OCI-LY3 (cell line): ENCODE measurements around the gene MOGAT3.

Experiments used
- H2AFZ ChIP-seq: fragments of 200-600, 300-600 bp; shearing (Covaris generic); 2 replicates; pipeline ENCODE4 v1.6.0; 2014; ENCODE audit warnings: antibody characterized with exemption, low read depth, low read length
- H3K27ac ChIP-seq: fragments of 200-600, 300-600 bp; sonication (generic); 2 replicates; pipeline ENCODE4 v1.5.1; 2014; ENCODE audit warnings: mild to moderate bottlenecking, low read length, moderate library complexity, mixed read lengths
- H3K27me3 ChIP-seq: fragments of 200-600, 300-600 bp; sonication (generic); 2 replicates; pipeline ENCODE4 v1.6.1; 2014; ENCODE audit warnings: low read depth, low read length, mixed read lengths
- H3K36me3 ChIP-seq: fragments of 200-600, 300-600 bp; sonication (generic); replicated peaks from 2 replicates; pipeline ENCODE3; 2014; ENCODE audit warnings: low read depth, low read length, mixed read lengths
- H3K4me1 ChIP-seq: fragments of 300-600, 200-600 bp; sonication (generic); 2 replicates; pipeline ENCODE4 v1.6.1; 2014; ENCODE audit warnings: low read length, mixed read lengths
- H3K4me2 ChIP-seq: fragments of 200-600, 300-600 bp; sonication (generic); 2 replicates; pipeline ENCODE4 v1.6.1; 2014; ENCODE audit warnings: low read length, mixed read lengths
- H3K4me3 ChIP-seq: fragments of 300-600, 200-600 bp; sonication (generic); 2 replicates; pipeline ENCODE4 v1.5.1; 2014; ENCODE audit warnings: antibody characterized with exemption, mild to moderate bottlenecking, low read length, moderate library complexity
- H3K79me2 ChIP-seq: fragments of 300-600, 200-600 bp; shearing (Covaris generic); 2 replicates; pipeline ENCODE4 v1.6.1; 2014; ENCODE audit warnings: mild to moderate bottlenecking, low read length, mixed read lengths
- H3K9ac ChIP-seq: fragments of 300-600, 200-600 bp; shearing (Covaris generic); 2 replicates; pipeline ENCODE4 v1.6.0; 2014; ENCODE audit warnings: mild to moderate bottlenecking, low read length, moderate library complexity
- H3K9me3 ChIP-seq: fragments of 200-600, 300-600 bp; shearing (Covaris generic); 2 replicates; pipeline ENCODE4 v1.6.1; 2014; ENCODE audit warnings: low read length, mixed read lengths; ENCODE audit not compliant: insufficient read depth
- H4K20me1 ChIP-seq: fragments of 200-600, 300-600 bp; sonication (generic); 2 replicates; pipeline ENCODE4 v1.6.1; 2016; ENCODE audit warnings: low read length, mixed read lengths; ENCODE audit not compliant: insufficient read depth
- EZH2phosphoT487 ChIP-seq: fragments of 200-600 bp; shearing (Covaris generic); IDR thresholded peaks from 2 replicates; pipeline ENCODE4 v1.6.1; 2018; ENCODE audit warnings: antibody characterized with exemption, mixed run types, low read depth
- TF ChIP-seq, protein P1 (sequence below): fragments of 200-600, 300-600 bp; sonication (generic); IDR thresholded peaks from 2 replicates; pipeline ENCODE4 v1.5.1; 2014; ENCODE audit warnings: antibody characterized with exemption, low read length, low read depth

MOGAT3 gene

DNA sequence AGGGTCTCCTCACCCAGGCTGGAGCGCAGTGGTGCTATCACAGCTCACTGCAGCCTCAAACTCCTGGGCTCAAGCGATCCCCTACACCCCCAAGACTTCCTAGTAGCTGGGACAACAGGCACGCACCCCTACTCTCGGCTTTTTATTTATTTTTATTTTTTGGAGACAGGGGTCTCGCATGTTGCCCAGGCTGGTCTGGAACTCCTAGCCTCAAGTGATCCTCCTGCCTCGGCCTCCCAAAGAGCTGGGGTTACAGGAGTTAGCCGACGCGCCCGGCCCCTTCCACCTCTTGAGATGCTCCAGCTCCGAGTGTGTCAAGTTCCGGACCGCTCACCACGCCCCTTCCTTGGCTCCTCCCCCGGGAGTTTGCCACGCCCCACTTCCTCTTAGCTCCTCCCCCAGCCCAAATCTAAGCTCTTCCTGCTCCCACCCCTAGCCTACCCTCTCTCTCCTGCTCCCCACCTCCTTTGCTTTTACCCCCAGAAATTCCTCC, 27.0 kb downstream of the MOGAT3 start:
- Histone ChIP-seq H3K36me3 (no peaks in the 10 kb centered on the region), H3K79me2 (no peaks in the 10 kb centered on the region), H3K4me2 (no peak overlapping the region), H4K20me1 (no peaks in the 10 kb centered on the region), H3K9me3 (no peaks in the 10 kb centered on the region), H3K27me3 (peaks cover 25% of the 10 kb centered on the region), H3K4me1 (peaks cover 15% of the 10 kb centered on the region), H2AFZ (no peak overlapping the region), H3K27ac (no peak overlapping the region), H3K4me3 (no peak overlapping the region), H3K9ac (no peak overlapping the region)
- TF ChIP-seq EZH2phosphoT487 = no peak
- TF ChIP-seq, protein P1, sequence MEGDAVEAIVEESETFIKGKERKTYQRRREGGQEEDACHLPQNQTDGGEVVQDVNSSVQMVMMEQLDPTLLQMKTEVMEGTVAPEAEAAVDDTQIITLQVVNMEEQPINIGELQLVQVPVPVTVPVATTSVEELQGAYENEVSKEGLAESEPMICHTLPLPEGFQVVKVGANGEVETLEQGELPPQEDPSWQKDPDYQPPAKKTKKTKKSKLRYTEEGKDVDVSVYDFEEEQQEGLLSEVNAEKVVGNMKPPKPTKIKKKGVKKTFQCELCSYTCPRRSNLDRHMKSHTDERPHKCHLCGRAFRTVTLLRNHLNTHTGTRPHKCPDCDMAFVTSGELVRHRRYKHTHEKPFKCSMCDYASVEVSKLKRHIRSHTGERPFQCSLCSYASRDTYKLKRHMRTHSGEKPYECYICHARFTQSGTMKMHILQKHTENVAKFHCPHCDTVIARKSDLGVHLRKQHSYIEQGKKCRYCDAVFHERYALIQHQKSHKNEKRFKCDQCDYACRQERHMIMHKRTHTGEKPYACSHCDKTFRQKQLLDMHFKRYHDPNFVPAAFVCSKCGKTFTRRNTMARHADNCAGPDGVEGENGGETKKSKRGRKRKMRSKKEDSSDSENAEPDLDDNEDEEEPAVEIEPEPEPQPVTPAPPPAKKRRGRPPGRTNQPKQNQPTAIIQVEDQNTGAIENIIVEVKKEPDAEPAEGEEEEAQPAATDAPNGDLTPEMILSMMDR = no peak

DNA sequence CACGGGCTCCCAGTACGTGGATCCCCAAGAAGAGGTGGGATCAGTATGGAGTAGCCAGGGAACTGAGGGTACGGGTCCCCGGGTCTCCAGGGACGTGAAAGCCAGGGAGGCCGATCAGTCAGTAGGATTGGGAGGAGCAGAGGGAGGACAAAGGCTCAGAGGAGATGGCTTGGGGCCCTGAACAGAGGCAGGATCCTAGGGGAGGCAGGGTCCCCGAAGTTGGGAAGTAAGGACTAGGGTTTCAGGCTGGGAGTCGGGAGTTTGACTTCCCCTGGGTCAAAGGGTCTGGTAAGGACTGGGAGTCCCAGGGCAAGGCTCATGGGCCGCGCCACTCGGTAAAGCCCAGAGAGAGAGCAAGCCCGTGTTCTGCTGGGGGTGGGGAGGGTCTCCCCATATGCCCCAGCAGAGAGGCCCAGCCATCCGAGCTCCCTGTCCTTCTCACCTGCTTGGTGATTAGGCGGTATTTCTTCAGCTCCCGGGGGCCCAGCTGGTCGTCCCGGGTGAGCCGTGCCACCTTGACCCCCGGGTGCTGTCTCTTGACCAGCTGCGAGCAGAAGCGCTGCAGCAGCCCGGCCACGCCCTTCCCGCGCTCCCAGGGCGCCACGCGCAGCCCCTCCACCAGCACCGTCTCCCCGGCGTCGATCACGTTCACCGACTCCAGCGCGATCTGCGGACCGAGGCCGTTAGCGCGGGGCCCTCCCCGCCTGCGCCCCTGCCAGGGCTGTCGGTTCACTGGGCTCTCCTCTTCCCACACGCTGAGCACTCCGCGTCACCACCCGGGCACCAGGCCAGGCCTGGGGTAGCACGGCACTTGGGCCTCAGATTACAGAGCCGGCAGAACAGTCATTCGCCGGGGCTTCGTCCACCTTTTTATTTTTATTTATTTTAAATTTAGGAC, 27.7 kb downstream of the MOGAT3 start:
- Histone ChIP-seq H3K36me3 (no peaks in the 10 kb centered on the region), H2AFZ (no peak overlapping the region), H3K4me3 (no peak overlapping the region), H3K4me2 (no peak overlapping the region), H3K27me3 (peaks cover 32% of the 10 kb centered on the region), H3K9ac (no peak overlapping the region), H3K27ac (no peak overlapping the region), H4K20me1 (no peaks in the 10 kb centered on the region), H3K4me1 (peaks cover 18% of the 10 kb centered on the region), H3K79me2 (no peaks in the 10 kb centered on the region), H3K9me3 (no peaks in the 10 kb centered on the region)
- TF ChIP-seq, protein P1 = no peak
- no peak for TF ChIP-seq EZH2phosphoT487

DNA sequence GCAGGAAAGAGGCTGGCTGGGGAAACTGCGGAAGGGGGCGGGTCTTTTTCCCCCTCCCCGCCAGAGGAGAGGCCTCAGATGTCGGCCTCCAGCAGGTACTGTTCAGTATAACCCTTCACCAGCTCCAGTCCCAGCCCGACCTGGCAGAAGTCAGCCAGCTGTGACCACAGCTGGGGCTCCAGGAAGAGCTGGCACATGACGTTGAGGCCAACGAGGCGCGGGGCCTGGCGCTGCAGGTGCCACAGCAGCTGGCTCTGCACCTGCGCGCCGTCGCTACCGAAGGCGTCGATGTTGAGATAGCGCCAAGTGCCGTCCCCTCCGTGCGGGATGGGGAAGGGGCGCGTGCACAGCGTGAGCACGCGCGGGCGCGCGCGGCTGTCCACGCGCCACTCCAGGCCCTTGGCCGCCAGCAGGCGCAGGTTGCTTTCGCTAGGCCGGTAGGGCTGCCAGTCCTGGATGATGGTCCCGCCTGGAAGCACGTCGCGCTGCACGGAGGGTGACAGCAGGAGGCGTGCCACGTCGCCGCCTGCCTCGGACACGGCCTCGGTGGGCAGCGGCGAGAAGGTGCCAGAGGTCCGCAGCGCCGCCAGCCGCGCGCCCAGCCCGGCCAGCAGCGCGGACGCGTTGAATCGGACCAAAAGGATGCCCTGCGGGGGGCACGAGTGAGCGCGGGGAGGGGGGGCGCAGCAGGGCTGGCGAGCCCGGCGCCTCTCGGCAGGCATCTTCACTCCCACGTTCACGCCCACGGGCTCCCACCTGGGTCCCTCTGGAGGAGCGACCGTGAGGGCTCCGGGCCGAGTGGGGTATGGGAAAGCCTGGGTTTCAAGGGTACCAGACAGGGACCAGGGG, 28.6 kb downstream of the MOGAT3 start:
- H3K27me3 ChIP-seq = peaks cover 37% of the 10 kb centered on the region
- no peaks in the 10 kb centered on the region for H3K79me2 ChIP-seq
- peaks cover 18% of the 10 kb centered on the region for H3K4me1 ChIP-seq
- H3K4me2 ChIP-seq = no peak overlapping the region
- H2AFZ ChIP-seq = no peak overlapping the region
- H3K9me3 ChIP-seq = no peaks in the 10 kb centered on the region
- TF ChIP-seq, protein P1 = no peak
- TF ChIP-seq EZH2phosphoT487 = no peak
- no peak overlapping the region for H3K9ac ChIP-seq
- no peak overlapping the region for H3K4me3 ChIP-seq
- no peaks in the 10 kb centered on the region for H4K20me1 ChIP-seq
- no peaks in the 10 kb centered on the region for H3K36me3 ChIP-seq
- H3K27ac ChIP-seq = no peak overlapping the region

DNA sequence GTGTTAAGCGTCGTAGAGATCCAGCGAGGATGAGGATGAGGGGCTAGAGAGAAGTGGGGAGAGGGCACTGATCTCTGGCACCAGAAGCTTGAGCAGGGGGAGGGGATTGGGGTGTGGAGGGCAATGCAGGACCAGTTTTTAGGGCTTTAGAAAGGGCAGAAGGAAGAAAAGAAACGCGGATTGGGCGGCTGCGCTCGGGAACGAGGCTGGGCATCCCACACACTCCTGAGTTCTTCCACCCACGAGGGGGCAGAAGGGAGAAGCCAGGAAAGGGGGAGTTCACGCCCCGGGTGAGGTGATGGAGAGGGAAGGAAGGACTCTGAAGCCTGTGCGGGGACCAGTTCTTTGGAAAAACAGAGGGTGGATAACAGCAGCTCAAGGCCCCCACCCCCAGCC, 29.4 kb downstream of the MOGAT3 start:
- no peak overlapping the region for H3K4me2 ChIP-seq
- no peaks in the 10 kb centered on the region for H4K20me1 ChIP-seq
- H3K36me3 ChIP-seq = no peaks in the 10 kb centered on the region
- peaks cover 42% of the 10 kb centered on the region for H3K27me3 ChIP-seq
- H3K79me2 ChIP-seq = no peaks in the 10 kb centered on the region
- H3K27ac ChIP-seq = no peak overlapping the region
- no peaks in the 10 kb centered on the region for H3K9me3 ChIP-seq
- H3K4me1 ChIP-seq = peaks cover 21% of the 10 kb centered on the region
- no peak overlapping the region for H3K9ac ChIP-seq
- TF ChIP-seq EZH2phosphoT487 = no peak
- TF ChIP-seq, protein P1 = no peak
- no peak overlapping the region for H2AFZ ChIP-seq
- H3K4me3 ChIP-seq = no peak overlapping the region
